SU-DHL-6 (cell line): ENCODE measurements around the gene PLEKHA6.
A peak's percentile ranks its signal among the peaks of the same experiment; 100 is the strongest.

Experiments
- H2AFZ ChIP-seq: fragments of 200-600 bp; sonication (generic); 2 replicates; pipeline ENCODE4 v1.6.1; 2014; ENCODE audit warnings: low read depth, mild to moderate bottlenecking, moderate library complexity, mixed read lengths, antibody characterized with exemption, low read length; ENCODE audit not compliant: severe bottlenecking
- H3F3A ChIP-seq: fragments of 200-600 bp; shearing (Covaris generic); 2 replicates; pipeline ENCODE4 v1.6.0; 2016; ENCODE audit warnings: antibody characterized with exemption, mild to moderate bottlenecking; ENCODE audit not compliant: insufficient read depth
- H3K27ac ChIP-seq: fragments of 200-600 bp; sonication (generic); 2 replicates; pipeline ENCODE4 v1.5.1; 2016; ENCODE audit warnings: low read depth, mild to moderate bottlenecking, low read length, moderate library complexity, mixed read lengths
- H3K27me3 ChIP-seq: fragments of 200-600 bp; sonication (generic), shearing (Covaris generic); 2 replicates; pipeline ENCODE4 v1.6.0; 2014; ENCODE audit warnings: mild to moderate bottlenecking, low read length
- H3K36me3 ChIP-seq: fragments of 200-600 bp; sonication (generic); 2 replicates; pipeline ENCODE4 v1.6.1; 2014; ENCODE audit warnings: mild to moderate bottlenecking, low read length, mixed read lengths
- H3K4me2 ChIP-seq: fragments of 300-600, 200-600 bp; shearing (Covaris generic), sonication (generic); 2 replicates; pipeline ENCODE4 v1.6.0; 2014; ENCODE audit warnings: low read length, low read depth, mild to moderate bottlenecking; ENCODE audit not compliant: poor library complexity, severe bottlenecking
- H3K4me3 ChIP-seq: fragments of 200-600 bp; sonication (generic); 2 replicates; pipeline ENCODE4 v1.5.1; 2014; ENCODE audit warnings: antibody characterized with exemption, low read length, mild to moderate bottlenecking, mixed read lengths; ENCODE audit not compliant: insufficient read depth, poor library complexity, severe bottlenecking
- H3K79me2 ChIP-seq: fragments of 200-600 bp; sonication (generic); 2 replicates; pipeline ENCODE4 v1.6.1; 2014; ENCODE audit warnings: mild to moderate bottlenecking, low read length, moderate library complexity; ENCODE audit not compliant: insufficient read depth
- H3K9ac ChIP-seq: fragments of 200-600 bp; sonication (generic); 2 replicates; pipeline ENCODE4 v1.7.0; 2014; ENCODE audit warnings: mild to moderate bottlenecking, low read length
- H3K9me2 ChIP-seq: fragments of 200-600 bp; sonication (generic); replicated peaks from 2 replicates; pipeline ENCODE4 v1.6.1; 2014; ENCODE audit warnings: low read length; ENCODE audit not compliant: insufficient read depth
- H3K9me3 ChIP-seq: fragments of 200-600 bp; sonication (generic); 2 replicates; pipeline ENCODE4 v1.6.1; 2014; ENCODE audit warnings: low read length, mixed read lengths; ENCODE audit not compliant: insufficient read depth
- H4K20me1 ChIP-seq: fragments of 200-600 bp; sonication (generic); 2 replicates; pipeline ENCODE4 v1.6.1; 2014; ENCODE audit warnings: low read depth, mild to moderate bottlenecking, antibody characterized with exemption, low read length, moderate library complexity, mixed read lengths
- CTCF ChIP-seq: fragments of 200-600 bp; sonication (generic); IDR thresholded peaks from one replicate; pipeline ENCODE4 v1.5.1; 2017; ENCODE audit warnings: antibody characterized with exemption, mild to moderate bottlenecking, low read length, moderate library complexity; ENCODE audit not compliant: insufficient read depth, poor library complexity, severe bottlenecking
- EZH2phosphoT487 ChIP-seq: fragments of 200-600 bp; sonication (generic), shearing (Covaris generic); conservative IDR thresholded peaks from 2 replicates; pipeline ENCODE4 v1.6.1; 2018; ENCODE audit warnings: mild to moderate bottlenecking, antibody characterized with exemption, low read length, moderate library complexity, mixed read lengths

PLEKHA6 gene

GRCh38 chr1:204401730-204402129, 42.0 kb upstream of the PLEKHA6 start:
- Histone ChIP-seq H3K4me3 (no peak overlapping the region), H2AFZ (no peak overlapping the region), H3K27ac (no peak overlapping the region), H3K4me2 (no peak overlapping the region), H3F3A (peaks cover 29% of the 10 kb centered on the region; the same call in 1 of the 2 replicates), H3K9me2 (no peaks in the 10 kb centered on the region), H3K79me2 (peaks cover 40% of the 10 kb centered on the region), H3K36me3 (peaks cover 46% of the 10 kb centered on the region), H3K9ac (no peak overlapping the region), H3K27me3 (no peaks in the 10 kb centered on the region), H3K9me3 (no peaks in the 10 kb centered on the region), H4K20me1 (peaks cover 34% of the 10 kb centered on the region)
- TF ChIP-seq EZH2phosphoT487 (no peak), CTCF (no peak)

- no peak for TF ChIP-seq EZH2phosphoT487
- no peak for TF ChIP-seq CTCF
- Histone ChIP-seq H3K79me2 (peaks cover 32% of the 10 kb centered on the region), H3K36me3 (peaks cover 46% of the 10 kb centered on the region)
Observed at GRCh38 chr1:204400882-204401510, 41.3 kb upstream of the PLEKHA6 start.

GRCh38 chr1:204398197-204399125, 38.7 kb upstream of the PLEKHA6 start:
- no peak overlapping the region for H3K4me2 ChIP-seq

More at GRCh38 chr1:204400882-204401510, 41.3 kb upstream of the PLEKHA6 start:
- H3K27ac ChIP-seq, result no peak overlapping the region
- H3K4me3 ChIP-seq, result no peak overlapping the region
- H3K9me3 ChIP-seq, result no peaks in the 10 kb centered on the region
- no peak overlapping the region for H2AFZ ChIP-seq
- H3F3A ChIP-seq, result peaks cover 29% of the 10 kb centered on the region; the same call in 1 of the 2 replicates
- no peak overlapping the region for H3K4me2 ChIP-seq
- no peak overlapping the region for H3K9ac ChIP-seq
- H3K27me3 ChIP-seq, result no peaks in the 10 kb centered on the region
- H3K9me2 ChIP-seq, result no peaks in the 10 kb centered on the region
- H4K20me1 ChIP-seq, result peaks cover 27% of the 10 kb centered on the region

More at GRCh38 chr1:204398197-204399125, 38.7 kb upstream of the PLEKHA6 start:
- 0 out of 2 replicates have a peak, but pooled peaks cover 7% of the 10 kb centered on the region for H4K20me1 ChIP-seq
- no peaks in the 10 kb centered on the region for H3K27me3 ChIP-seq
- H3K36me3 ChIP-seq, result peaks cover 32% of the 10 kb centered on the region; the same call in 1 of the 2 replicates
- no peak overlapping the region for H3K9ac ChIP-seq
- no peak overlapping the region for H3K4me3 ChIP-seq
- H3F3A ChIP-seq, result peaks cover 14% of the 10 kb centered on the region; the same call in 1 of the 2 replicates
- H3K9me3 ChIP-seq, result no peaks in the 10 kb centered on the region
- H3K27ac ChIP-seq, result no peak overlapping the region
- H2AFZ ChIP-seq, result no peak overlapping the region
- no peaks in the 10 kb centered on the region for H3K9me2 ChIP-seq
- peaks cover 7% of the 10 kb centered on the region for H3K79me2 ChIP-seq
- TF ChIP-seq EZH2phosphoT487, result no peak
- TF ChIP-seq CTCF, result peak; percentile 65
